GM13976 (cell line): ENCODE measurements around the gene SLIT2.

Experiments
- DNase-seq: peaks from one replicate; pipeline ENCODE4 v3.0.0; 2012; ENCODE audit warnings: low spot score
- in situ Hi-C: fragments of 300-500 bp; cut with MboI; formaldehyde crosslinking; loops from one replicate; pipeline ENCODE4 v1.12.0; 2022; ENCODE audit warnings: low sequenced_read_pairs, mixed read lengths, inconsistent platforms; ENCODE audit not compliant: unreplicated experiment
- TF ChIP-seq, protein P1 (sequence below): IDR thresholded peaks from 2 replicates; pipeline ENCODE4 v1.5.1; 2012; ENCODE audit warnings: borderline replicate concordance, mild to moderate bottlenecking; ENCODE audit not compliant: insufficient read depth; ENCODE audit errors: extremely low read depth, missing control alignments, control extremely low read depth

Gene SLIT2

DNA sequence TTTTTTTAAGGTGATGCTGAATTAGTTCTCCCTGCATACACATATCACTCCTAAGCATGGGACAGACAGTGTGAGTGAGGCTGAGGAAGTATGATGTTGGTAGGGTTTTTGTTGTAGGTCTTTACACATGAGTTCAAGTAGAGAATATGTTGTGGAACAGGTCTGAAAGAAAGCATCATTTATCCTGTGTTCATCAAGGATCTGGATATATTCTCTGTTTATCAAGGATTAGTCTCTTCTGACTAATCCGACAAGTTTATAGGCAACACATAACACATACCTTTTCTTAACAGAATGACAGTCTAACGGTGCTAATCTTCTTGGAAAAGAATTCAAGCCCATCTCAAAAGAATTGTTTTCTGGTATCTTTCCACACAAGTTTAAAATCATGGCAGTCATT, 10.5 kb downstream of the SLIT2 start:
- in situ Hi-C loops: loop anchor here (25.0 kb wide), 1 partner anchor 1575 kb away; no protein-coding TSS in a partner anchor
- TF ChIP-seq, protein P1, sequence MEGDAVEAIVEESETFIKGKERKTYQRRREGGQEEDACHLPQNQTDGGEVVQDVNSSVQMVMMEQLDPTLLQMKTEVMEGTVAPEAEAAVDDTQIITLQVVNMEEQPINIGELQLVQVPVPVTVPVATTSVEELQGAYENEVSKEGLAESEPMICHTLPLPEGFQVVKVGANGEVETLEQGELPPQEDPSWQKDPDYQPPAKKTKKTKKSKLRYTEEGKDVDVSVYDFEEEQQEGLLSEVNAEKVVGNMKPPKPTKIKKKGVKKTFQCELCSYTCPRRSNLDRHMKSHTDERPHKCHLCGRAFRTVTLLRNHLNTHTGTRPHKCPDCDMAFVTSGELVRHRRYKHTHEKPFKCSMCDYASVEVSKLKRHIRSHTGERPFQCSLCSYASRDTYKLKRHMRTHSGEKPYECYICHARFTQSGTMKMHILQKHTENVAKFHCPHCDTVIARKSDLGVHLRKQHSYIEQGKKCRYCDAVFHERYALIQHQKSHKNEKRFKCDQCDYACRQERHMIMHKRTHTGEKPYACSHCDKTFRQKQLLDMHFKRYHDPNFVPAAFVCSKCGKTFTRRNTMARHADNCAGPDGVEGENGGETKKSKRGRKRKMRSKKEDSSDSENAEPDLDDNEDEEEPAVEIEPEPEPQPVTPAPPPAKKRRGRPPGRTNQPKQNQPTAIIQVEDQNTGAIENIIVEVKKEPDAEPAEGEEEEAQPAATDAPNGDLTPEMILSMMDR: no peak
- no peak for DNase-seq

DNA sequence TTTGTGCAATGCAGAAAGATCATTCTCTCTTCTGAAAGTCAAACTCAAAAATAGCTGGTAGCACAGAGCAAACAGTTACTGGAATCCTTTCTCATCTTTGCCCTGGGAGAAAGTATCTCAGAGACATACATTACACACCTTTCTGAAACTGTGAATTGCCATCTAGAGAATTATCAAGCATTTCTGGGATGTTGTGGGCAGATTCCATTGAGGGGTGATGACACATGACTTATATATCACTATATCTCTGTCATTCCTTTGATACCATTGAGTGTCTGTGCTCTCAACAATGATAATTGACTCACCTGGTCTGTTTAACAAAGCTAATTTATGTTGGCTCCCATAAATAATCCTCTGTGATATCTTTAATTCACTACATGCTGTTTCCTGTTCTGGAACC, 13.0 kb downstream of the SLIT2 start:
- TF ChIP-seq, protein P1: no peak
- in situ Hi-C loops: loop anchor here (25.0 kb wide), 1 partner anchor 1577 kb away; no protein-coding TSS in a partner anchor
- DNase-seq: no peak

DNA sequence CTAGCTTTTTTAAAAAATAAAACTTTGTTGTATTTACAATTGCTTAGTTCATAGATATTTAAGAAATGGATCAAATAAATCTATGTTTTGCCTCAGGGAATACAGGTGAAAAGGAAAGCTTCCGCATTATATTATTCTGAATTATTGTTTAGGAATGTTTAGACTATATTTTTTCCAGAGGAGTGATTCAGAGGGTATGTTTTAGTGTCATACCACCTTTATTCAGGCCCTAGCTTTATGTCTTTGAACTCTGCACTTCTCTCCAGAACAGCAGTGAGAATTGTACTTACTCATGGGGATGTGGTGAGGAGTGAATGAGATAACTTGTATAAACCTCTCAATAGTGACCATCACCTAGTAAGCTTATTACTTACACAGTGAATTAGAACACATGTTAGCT, 14.0 kb downstream of the SLIT2 start:
- no peak for DNase-seq
- in situ Hi-C loops: loop anchor here (25.0 kb wide), 1 partner anchor 1578 kb away; no protein-coding TSS in a partner anchor
- TF ChIP-seq, protein P1: no peak

DNA sequence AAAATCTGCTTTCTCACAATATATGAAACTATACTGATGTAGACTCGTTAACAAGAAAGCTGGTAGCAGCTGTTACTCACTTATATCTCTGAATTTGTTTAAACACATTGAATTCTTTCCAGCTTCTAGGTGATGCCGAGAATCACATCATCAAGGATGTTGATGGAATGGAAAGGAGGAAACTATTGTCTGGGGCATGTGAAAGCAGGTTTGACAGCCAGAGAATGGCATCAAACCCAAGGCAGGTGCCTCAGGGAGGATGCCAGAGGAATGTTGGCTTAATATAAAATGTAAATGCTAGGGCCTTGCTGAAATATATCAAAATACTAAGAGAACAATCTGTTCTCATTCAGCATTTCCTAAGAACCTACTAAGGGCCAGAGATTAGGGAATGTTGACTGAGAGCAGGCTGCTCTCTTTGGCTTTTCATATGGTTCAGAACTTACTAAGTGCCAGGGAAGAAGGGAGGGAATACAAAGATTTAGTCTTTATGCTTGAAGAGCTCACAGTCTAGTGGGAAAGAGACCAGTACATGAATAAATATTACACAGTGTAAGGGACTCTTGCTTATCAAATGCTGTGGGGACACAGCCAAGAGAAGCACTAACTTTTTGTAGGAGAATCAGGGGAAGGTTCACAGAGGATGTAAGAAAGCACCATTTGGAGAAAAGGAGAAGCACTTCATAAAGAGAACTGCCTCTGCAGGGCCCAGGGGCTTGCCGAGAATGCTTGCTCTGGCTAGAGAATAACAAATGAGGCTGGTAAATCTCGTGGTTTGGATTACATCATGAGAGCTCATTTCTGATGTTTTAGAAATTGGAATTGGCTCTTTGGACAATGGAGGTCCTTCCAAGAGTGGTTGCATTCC, 14.7 kb downstream of the SLIT2 start:
- TF ChIP-seq, protein P1: no peak
- in situ Hi-C loops: loop anchor here (25.0 kb wide), 1 partner anchor 1579 kb away; no protein-coding TSS in a partner anchor
- DNase-seq: no peak

DNA sequence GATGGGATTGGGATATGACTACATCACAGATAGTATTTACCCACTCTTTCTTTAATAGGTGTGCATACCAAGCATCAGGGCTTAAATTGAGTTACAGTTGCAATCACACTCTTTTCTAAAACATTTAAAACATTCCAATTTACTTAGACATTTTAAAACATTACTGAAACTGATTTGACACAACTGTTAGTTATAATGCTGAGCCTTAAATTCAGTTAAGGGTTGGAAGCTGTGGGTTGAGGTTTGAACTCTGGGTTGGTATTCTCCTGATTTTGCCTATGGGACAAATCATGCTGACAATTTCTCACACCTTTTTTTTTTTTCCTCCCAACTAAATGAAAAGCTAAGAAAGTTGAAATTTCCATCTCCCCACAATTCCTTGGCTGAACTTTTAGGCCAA, 16.3 kb downstream of the SLIT2 start:
- in situ Hi-C loops: loop anchor here (25.0 kb wide), 1 partner anchor 1581 kb away; no protein-coding TSS in a partner anchor
- no peak for DNase-seq
- TF ChIP-seq, protein P1: no peak

DNA sequence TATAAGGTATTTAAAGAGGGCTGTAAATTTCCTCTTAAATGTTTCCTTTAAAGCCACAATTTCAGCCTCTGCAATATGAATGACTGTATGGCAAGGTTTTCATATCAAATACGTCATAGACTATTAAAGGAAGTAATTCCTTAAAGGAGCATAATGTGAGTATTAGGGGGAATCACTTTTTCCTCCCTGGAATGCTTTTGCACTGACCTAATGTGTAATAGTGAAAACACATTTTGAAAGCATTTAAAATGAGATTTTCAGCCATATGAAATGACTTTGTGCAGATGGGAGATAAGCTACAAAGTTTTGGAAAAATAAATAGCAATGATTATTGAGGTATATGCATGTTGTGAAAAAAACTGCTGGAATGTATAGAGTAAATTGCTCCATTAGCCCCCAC, 17.6 kb downstream of the SLIT2 start:
- in situ Hi-C loops: loop anchor here (25.0 kb wide), 1 partner anchor 1582 kb away; no protein-coding TSS in a partner anchor
- no peak for DNase-seq
- TF ChIP-seq, protein P1: no peak
